NCI-H1105 treated with DMSO at 0.1 percent for 48 hours (cell line): ENCODE results near the gene PRRX1.

ENCODE experiments used
- DNase-seq: peaks from one replicate; lab custom pipeline; 2025; lab: John Stamatoyannopoulos, UW

Gene PRRX1

GRCh38 chr1:170720661-170721060, 56.7 kb downstream of the PRRX1 start:
- no peak for DNase-seq

GRCh38 chr1:170721621-170722020, 57.7 kb downstream of the PRRX1 start:
- no peak for DNase-seq

GRCh38 chr1:170723518-170723917, 59.6 kb downstream of the PRRX1 start:
- no peak for DNase-seq

GRCh38 chr1:170725326-170725725, 61.4 kb downstream of the PRRX1 start:
- no peak for DNase-seq

GRCh38 chr1:170727963-170728362, 64.0 kb downstream of the PRRX1 start:
- DNase-seq, result no peak

GRCh38 chr1:170729225-170730002, 65.5 kb downstream of the PRRX1 start:
- no peak for DNase-seq

GRCh38 chr1:170730014-170730413, 66.1 kb downstream of the PRRX1 start:
- no peak for DNase-seq

GRCh38 chr1:170730438-170730837, 66.5 kb downstream of the PRRX1 start:
- DNase-seq, result no peak

- DNase-seq, result no peak
Observed at GRCh38 chr1:170731566-170732251, 67.8 kb downstream of the PRRX1 start.

- no peak for DNase-seq
Observed at GRCh38 chr1:170732252-170732588, 68.3 kb downstream of the PRRX1 start.

- no peak for DNase-seq
Observed at GRCh38 chr1:170734412-170735175, 70.7 kb downstream of the PRRX1 start.

- no peak for DNase-seq
Observed at GRCh38 chr1:170735366-170736263, 71.7 kb downstream of the PRRX1 start.

GRCh38 chr1:170739803-170740202, 75.9 kb downstream of the PRRX1 start:
- no peak for DNase-seq

GRCh38 chr1:170741678-170742077, 77.7 kb downstream of the PRRX1 start:
- DNase-seq, result no peak

- DNase-seq, result no peak
Observed at GRCh38 chr1:170742600-170742999, 78.7 kb downstream of the PRRX1 start.

- DNase-seq, result no peak
Observed at GRCh38 chr1:170743083-170743482, 79.2 kb downstream of the PRRX1 start.

GRCh38 chr1:170749549-170749948, 85.6 kb downstream of the PRRX1 start:
- no peak for DNase-seq

GRCh38 chr1:170749959-170750358, 86.0 kb downstream of the PRRX1 start:
- DNase-seq, result no peak

GRCh38 chr1:170755795-170756194, 91.9 kb downstream of the PRRX1 start:
- no peak for DNase-seq

- DNase-seq, result no peak
Observed at GRCh38 chr1:170758992-170759391, 95.1 kb downstream of the PRRX1 start.

GRCh38 chr1:170765279-170765678, 101.3 kb downstream of the PRRX1 start:
- no peak for DNase-seq
